ENCODE data around the gene ZNRF1.

DNA sequence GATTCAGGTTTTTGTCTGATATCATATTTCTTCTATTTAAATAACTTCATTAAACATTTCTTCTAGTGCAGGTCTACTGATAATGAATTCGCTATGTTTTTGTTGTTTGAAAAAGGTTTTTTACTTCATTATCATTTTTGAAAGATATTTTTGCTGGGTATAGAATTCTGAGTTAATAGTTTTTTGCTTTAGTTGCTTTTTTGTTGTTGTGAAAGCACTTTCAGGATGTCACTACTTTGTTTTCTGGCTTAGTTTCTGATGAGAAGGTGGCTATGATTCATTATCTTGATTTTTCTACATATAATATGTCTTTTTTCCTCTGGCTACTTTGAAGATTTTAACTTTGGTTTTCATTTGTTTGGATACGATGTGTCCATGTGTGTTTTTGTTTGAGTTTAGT, 153.0 kb downstream of the ZNRF1 start:
- no peak for TF ChIP-seq POLR2A (IDR thresholded peaks at IDR 0.05)
- TF ChIP-seq, protein P1, sequence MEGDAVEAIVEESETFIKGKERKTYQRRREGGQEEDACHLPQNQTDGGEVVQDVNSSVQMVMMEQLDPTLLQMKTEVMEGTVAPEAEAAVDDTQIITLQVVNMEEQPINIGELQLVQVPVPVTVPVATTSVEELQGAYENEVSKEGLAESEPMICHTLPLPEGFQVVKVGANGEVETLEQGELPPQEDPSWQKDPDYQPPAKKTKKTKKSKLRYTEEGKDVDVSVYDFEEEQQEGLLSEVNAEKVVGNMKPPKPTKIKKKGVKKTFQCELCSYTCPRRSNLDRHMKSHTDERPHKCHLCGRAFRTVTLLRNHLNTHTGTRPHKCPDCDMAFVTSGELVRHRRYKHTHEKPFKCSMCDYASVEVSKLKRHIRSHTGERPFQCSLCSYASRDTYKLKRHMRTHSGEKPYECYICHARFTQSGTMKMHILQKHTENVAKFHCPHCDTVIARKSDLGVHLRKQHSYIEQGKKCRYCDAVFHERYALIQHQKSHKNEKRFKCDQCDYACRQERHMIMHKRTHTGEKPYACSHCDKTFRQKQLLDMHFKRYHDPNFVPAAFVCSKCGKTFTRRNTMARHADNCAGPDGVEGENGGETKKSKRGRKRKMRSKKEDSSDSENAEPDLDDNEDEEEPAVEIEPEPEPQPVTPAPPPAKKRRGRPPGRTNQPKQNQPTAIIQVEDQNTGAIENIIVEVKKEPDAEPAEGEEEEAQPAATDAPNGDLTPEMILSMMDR (IDR thresholded peaks at IDR 0.05) = no peak

Measured in heart left ventricle (tissue), 13 donors.